IMR-90 (cell line): Measurements from ENCODE around the gene TNKS1BP1. TPM values are rescaled to one million over a fixed set of nuclear protein-coding genes. Genes with fewer than 3 reads are reported as not detected.

Experiments
- ATAC-seq: fragments of 200-7000 bp; cut with Tn5 transposase; 2 replicates; pipeline ENCODE4 v1.9.1; 2020; ENCODE audit warnings: low read depth, mild to moderate bottlenecking, moderate library complexity
- BruUV-seq: library from RNA; stranded (reverse); fragments of 400-500 nt; replicated peaks from 2 replicates; lab custom pipeline; 2021; lab: Mats Ljungman, UMichigan
- CTCF ChIA-PET: fragments of 300-600 bp; formaldehyde crosslinking; extraction: SDS; loops from one replicate; lab custom pipeline; 2021; ENCODE audit warnings: antibody characterized with exemption; lab: Yijun Ruan, JAX
- POLR2A ChIA-PET: fragments of 300-600 bp; sonication (Branson Sonifier 250); formaldehyde crosslinking; loops from one replicate; lab custom pipeline; 2022; ENCODE audit warnings: antibody characterized with exemption; ENCODE audit not compliant: unreplicated experiment; lab: Charles Lee
- DNase-seq: peaks from one replicate; pipeline ENCODE4 v3.0.0; 2013
- H2AFZ ChIP-seq: replicated peaks from 2 replicates; pipeline ENCODE3; 2013; ENCODE audit warnings: low read length, mild to moderate bottlenecking; ENCODE audit not compliant: poor library complexity
- H2AK5ac ChIP-seq: 2 replicates; pipeline ENCODE4 v1.6.1; 2013; ENCODE audit warnings: low read depth, low read length, inconsistent platforms
- H2AK9ac ChIP-seq: replicated peaks from 2 replicates; pipeline ENCODE3; 2013; ENCODE audit warnings: mild to moderate bottlenecking, low read depth, low read length, moderate library complexity; ENCODE audit not compliant: poor library complexity
- H2BK120ac ChIP-seq: 2 replicates; pipeline ENCODE4 v1.6.1; 2013; ENCODE audit warnings: low read depth, low read length, inconsistent platforms
- H2BK15ac ChIP-seq: 3 replicates; pipeline ENCODE4 v1.6.1; 2013; ENCODE audit warnings: low read depth, low read length, inconsistent platforms
- H2BK20ac ChIP-seq: 2 replicates; pipeline ENCODE4 v1.6.1; 2013; ENCODE audit warnings: low read depth, mild to moderate bottlenecking, inconsistent platforms, low read length, moderate library complexity
- H2BK5ac ChIP-seq: 2 replicates; pipeline ENCODE4 v1.6.1; 2013; ENCODE audit warnings: mild to moderate bottlenecking, low read depth, low read length, inconsistent platforms; ENCODE audit not compliant: poor library complexity, severe bottlenecking
- H3K14ac ChIP-seq: replicated peaks from 2 replicates; pipeline ENCODE4 v1.6.1; 2013; ENCODE audit warnings: low read depth, low read length, inconsistent platforms
- H3K18ac ChIP-seq: 2 replicates; pipeline ENCODE4 v1.6.1; 2013; ENCODE audit warnings: low read depth, low read length, control low read depth
- H3K23ac ChIP-seq: 2 replicates; pipeline ENCODE4 v1.6.1; 2013; ENCODE audit warnings: low read depth, low read length, inconsistent platforms
- H3K27ac ChIP-seq: 2 replicates; pipeline ENCODE4 v1.5.1; 2013; ENCODE audit warnings: mild to moderate bottlenecking, control low read depth, low read length; ENCODE audit not compliant: insufficient read depth
- H3K27me3 ChIP-seq: 2 replicates; pipeline ENCODE4 v1.6.1; 2013; ENCODE audit warnings: low read length; ENCODE audit not compliant: control insufficient read depth, insufficient read depth
- H3K36me3 ChIP-seq: 2 replicates; pipeline ENCODE4 v1.6.1; 2013; ENCODE audit warnings: low read length, mixed read lengths; ENCODE audit not compliant: control insufficient read depth, insufficient read depth
- H3K4ac ChIP-seq: 2 replicates; pipeline ENCODE4 v1.6.1; 2013; ENCODE audit warnings: low read depth, low read length, inconsistent platforms
- H3K4me1 ChIP-seq: 2 replicates; pipeline ENCODE4 v1.6.1; 2013; ENCODE audit warnings: low read length, mixed read lengths; ENCODE audit not compliant: control insufficient read depth, insufficient read depth
- H3K4me2 ChIP-seq: 2 replicates; pipeline ENCODE4 v1.6.1; 2013; ENCODE audit warnings: low read depth, mild to moderate bottlenecking, control low read depth, low read length, moderate library complexity
- H3K4me3 ChIP-seq: 2 replicates; pipeline ENCODE4 v1.5.1; 2013; ENCODE audit warnings: low read depth, mild to moderate bottlenecking, control low read depth, low read length, moderate library complexity; ENCODE audit not compliant: insufficient read depth
- H3K56ac ChIP-seq: 2 replicates; pipeline ENCODE4 v1.6.1; 2013; ENCODE audit warnings: low read length, inconsistent platforms; ENCODE audit not compliant: insufficient read depth; ENCODE audit errors: extremely low read depth
- H3K79me1 ChIP-seq, 2 experiments: 2 replicates each; pipeline ENCODE4 v1.6.1; 2013; ENCODE audit warnings: low read length in 2 of 2, inconsistent platforms in 1 of 2, low read depth in 1 of 2
- H3K9ac ChIP-seq: 2 replicates; pipeline ENCODE4 v1.6.1; 2013; ENCODE audit warnings: low read depth, low read length, control low read depth
- H3K9me1 ChIP-seq: 2 replicates; pipeline ENCODE4 v1.6.1; 2013; ENCODE audit warnings: low read length, inconsistent platforms; ENCODE audit not compliant: insufficient read depth
- H3K9me3 ChIP-seq: 2 replicates; pipeline ENCODE4 v1.6.1; 2013; ENCODE audit warnings: low read length; ENCODE audit not compliant: control insufficient read depth, insufficient read depth
- H4K20me1 ChIP-seq: 2 replicates; pipeline ENCODE4 v1.6.1; 2013; ENCODE audit warnings: low read length, inconsistent platforms; ENCODE audit not compliant: insufficient read depth
- H4K5ac ChIP-seq: 2 replicates; pipeline ENCODE4 v1.6.1; 2013; ENCODE audit warnings: mild to moderate bottlenecking, low read depth, low read length, control low read depth
- H4K8ac ChIP-seq, 2 experiments: 2 replicates each; pipeline ENCODE4 v1.6.1; 2013; ENCODE audit warnings: low read depth in 2 of 2, low read length in 2 of 2, control low read depth in 1 of 2, inconsistent platforms in 1 of 2
- H4K91ac ChIP-seq: 2 replicates; pipeline ENCODE4 v1.6.1; 2013; ENCODE audit warnings: low read depth, low read length, inconsistent platforms; ENCODE audit not compliant: insufficient read depth
- CHD1 ChIP-seq: IDR thresholded peaks from 2 replicates; pipeline ENCODE4 v1.6.1; 2012; ENCODE audit warnings: low read depth, low read length, improper control_type of control experiment
- NFE2L2 ChIP-seq: fragments of 150-350 bp; IDR thresholded peaks from 2 replicates; pipeline ENCODE4 v1.6.1; 2016; ENCODE audit warnings: low read depth, mild to moderate bottlenecking, low read length
- POLR2A ChIP-seq: IDR thresholded peaks from 2 replicates; pipeline ENCODE4 v1.6.1; 2012; ENCODE audit warnings: mild to moderate bottlenecking, low read depth, low read length
- RCOR1 ChIP-seq: IDR thresholded peaks from 2 replicates; pipeline ENCODE4 v1.6.1; 2012; ENCODE audit warnings: mild to moderate bottlenecking, low read length, improper control_type of control experiment; ENCODE audit not compliant: insufficient replicate concordance
- USF2 ChIP-seq: fragments of 150-350 bp; IDR thresholded peaks from 2 replicates; pipeline ENCODE4 v1.6.1; 2017; ENCODE audit warnings: mild to moderate bottlenecking, antibody characterized with exemption, low read length, low read depth
- WGBS, 2 experiments: methylation state at CpG; one replicate each; pipeline versions ENCODE4 v1.1.5 to v1.1.7; 2013; ENCODE audit warnings: missing lambda C conversion rate in 2 of 2; ENCODE audit not compliant: insufficient read length in 1 of 2; ENCODE audit errors: extremely low coverage in 2 of 2; 5-methylcytosine and 5-hydroxymethylcytosine counted together
- dilution Hi-C: fragments of 300-500 bp; cut with HindIII; formaldehyde crosslinking; loops from one replicate; pipeline ENCODE4 v1.14.3; 2018; ENCODE audit warnings: low sequenced_read_pairs; ENCODE audit not compliant: unreplicated experiment
- in situ Hi-C: fragments of 300-500 bp; cut with MboI; formaldehyde crosslinking; loops from 3 replicates; pipeline ENCODE4 v1.14.3; 2019; ENCODE audit warnings: low sequenced_read_pairs, inconsistent platforms, mixed read lengths
- intact Hi-C: fragments of 100-400 bp; cut with micrococcal nuclease; formaldehyde crosslinking; loops from 2 replicates; pipeline ENCODE4 v1.10.0; 2022
- polyA plus RNA-seq, 3 experiments: library from polyadenylated mRNA; depleted of rRNA; stranded (reverse); fragments of >200 nt; gene quantifications; 2 replicates each; pipeline ENCODE4 v1.2.3, GENCODE V29; 2012; ENCODE audit warnings: low replicate concordance in 1 of 3
- total RNA-seq: library from RNA; depleted of rRNA; stranded (reverse); fragments of >200 nt; gene quantifications from 2 replicates; pipeline ENCODE4 v1.2.3, GENCODE V29; 2012

Gene TNKS1BP1
- total and polyA plus RNA-seq, 2 of the 4 experiments (the other 2 are of a cell fraction) = 31.7 to 71.4 TPM

- Histone ChIP-seq H3K9me1 (peaks cover 59% of the 10 kb centered on the region), H4K5ac (no peak overlapping the region), H3K4ac (no peak overlapping the region), H3K4me1 (peaks cover 52% of the 10 kb centered on the region), H3K18ac (no peak overlapping the region), H3K56ac (no peak overlapping the region), H3K36me3 (peaks cover 60% of the 10 kb centered on the region), H3K4me2 (no peak overlapping the region), H2AK5ac (no peak overlapping the region), H2BK20ac (no peak overlapping the region), H3K23ac (no peak overlapping the region), H3K27me3 (no peaks in the 10 kb centered on the region), H3K14ac (no peak overlapping the region), H3K4me3 (no peak overlapping the region), H3K27ac (no peak overlapping the region), H4K20me1 (peaks cover 69% of the 10 kb centered on the region), H4K8ac (no peak overlapping the region), H2BK5ac (no peak overlapping the region), H4K91ac (no peak overlapping the region), H3K9me3 (no peaks in the 10 kb centered on the region), H2BK15ac (no peak overlapping the region), H2AK9ac (no peak overlapping the region), H3K9ac (no peak overlapping the region), H2AFZ (no peak overlapping the region), H3K79me1 (peaks cover 40 to 88% of the 10 kb centered on the region in 2 experiments), H2BK120ac (no peak overlapping the region)
- intact Hi-C loops = no loop called here
- in situ Hi-C loops = no loop called here
- TF ChIP-seq CHD1 = no peak
- TF ChIP-seq RCOR1 = no peak
- TF ChIP-seq NFE2L2 = no peak
- TF ChIP-seq POLR2A = no peak
- TF ChIP-seq USF2 = no peak
- dilution Hi-C loops = no loop called here
- DNase-seq (no peak), ATAC-seq (no peak)
- CTCF ChIA-PET = no interaction called here
- no TSS peak for BruUV-seq
- 94% methylated on average over 5 of the region's 7 CpGs; no CpG with 5 or more reads in 1 of the 2 experiments for WGBS, 2 experiments
- POLR2A ChIA-PET = no interaction called here
Observed at GRCh38 chr11:57307666-57308270, 17.0 kb downstream of the TNKS1BP1 start.
